Esophagus squamous epithelium (tissue), 4 donors: ENCODE data around the gene ATXN1.

ENCODE experiments used
- POLR2A ChIP-seq, 4 donors: fragments of 450-650 bp; IDR thresholded peaks; one replicate each; pipeline ENCODE4 v1.6.1; 2017; ENCODE audit warnings: antibody characterized with exemption in 4 of 4, mild to moderate bottlenecking in 4 of 4, moderate library complexity in 3 of 4
- TF ChIP-seq, protein P1 (sequence below), 6 experiments: fragments of 450-650 bp in 4 of 6; fragments of 200-600 bp in 2 of 6; sonication (generic) in 2 of 6; IDR thresholded peaks; one replicate each; pipeline ENCODE4 v1.5.1; 2016 to 2019; ENCODE audit warnings: antibody characterized with exemption in 6 of 6, mild to moderate bottlenecking in 4 of 6, moderate library complexity in 4 of 6

- TF ChIP-seq, protein P1, sequence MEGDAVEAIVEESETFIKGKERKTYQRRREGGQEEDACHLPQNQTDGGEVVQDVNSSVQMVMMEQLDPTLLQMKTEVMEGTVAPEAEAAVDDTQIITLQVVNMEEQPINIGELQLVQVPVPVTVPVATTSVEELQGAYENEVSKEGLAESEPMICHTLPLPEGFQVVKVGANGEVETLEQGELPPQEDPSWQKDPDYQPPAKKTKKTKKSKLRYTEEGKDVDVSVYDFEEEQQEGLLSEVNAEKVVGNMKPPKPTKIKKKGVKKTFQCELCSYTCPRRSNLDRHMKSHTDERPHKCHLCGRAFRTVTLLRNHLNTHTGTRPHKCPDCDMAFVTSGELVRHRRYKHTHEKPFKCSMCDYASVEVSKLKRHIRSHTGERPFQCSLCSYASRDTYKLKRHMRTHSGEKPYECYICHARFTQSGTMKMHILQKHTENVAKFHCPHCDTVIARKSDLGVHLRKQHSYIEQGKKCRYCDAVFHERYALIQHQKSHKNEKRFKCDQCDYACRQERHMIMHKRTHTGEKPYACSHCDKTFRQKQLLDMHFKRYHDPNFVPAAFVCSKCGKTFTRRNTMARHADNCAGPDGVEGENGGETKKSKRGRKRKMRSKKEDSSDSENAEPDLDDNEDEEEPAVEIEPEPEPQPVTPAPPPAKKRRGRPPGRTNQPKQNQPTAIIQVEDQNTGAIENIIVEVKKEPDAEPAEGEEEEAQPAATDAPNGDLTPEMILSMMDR (IDR thresholded peaks at IDR 0.05): no peak
- TF ChIP-seq POLR2A (IDR thresholded peaks at IDR 0.05): no peak
Measured at GRCh38 chr6:16450821-16451220, 310.4 kb downstream of the ATXN1 start.
